Skin of body (tissue), 2 donors: ENCODE results near the gene ZC3H7B. TPM values are rescaled to one million over a fixed set of nuclear protein-coding genes. Genes with fewer than 3 reads are reported as not detected.
A peak's percentile ranks its signal among the peaks of the same experiment; 100 is the strongest.
"Not testable (repeated sequence)": the region's sequence is repeated elsewhere in the genome, so short reads cannot be mapped to it uniquely, and the experiment has no call there.

Experiments
- DNase-seq: peaks from one replicate; lab custom pipeline; 2025; lab: John Stamatoyannopoulos, UW
- total RNA-seq: library from RNA; depleted of rRNA; stranded (reverse); fragments of >200 nt; gene quantifications from one replicate; pipeline ENCODE4 v1.2.3, GENCODE V29; 2014

ZC3H7B gene
- total RNA-seq: 28.5 TPM

GRCh38 chr22:41301085-41302020 is at the start of gene ZC3H7B:
Gene ZC3H7B (plus strand): TSS chr22:41301525. CDS start chr22:41320661, 19,136 bp downstream.
- DNase-seq: peak; percentile 73

- DNase-seq: no peak
These were observed 49.0 kb upstream of the ZC3H7B start for GRCh38 chr22:41252365-41252764.

GRCh38 chr22:41254230-41254629 is 47.1 kb upstream of the ZC3H7B start:
- no peak for DNase-seq

GRCh38 chr22:41256254-41257253 is 44.8 kb upstream of the ZC3H7B start:
- DNase-seq: no peak

- no peak for DNase-seq
These were observed 43.6 kb upstream of the ZC3H7B start for GRCh38 chr22:41257696-41258095.

- DNase-seq: not testable (repeated sequence)
These were observed 41.6 kb upstream of the ZC3H7B start for GRCh38 chr22:41259756-41260155.

- DNase-seq: no peak
These were observed 40.5 kb upstream of the ZC3H7B start for GRCh38 chr22:41260871-41261270.

- no peak for DNase-seq
These were observed 39.6 kb upstream of the ZC3H7B start for GRCh38 chr22:41261541-41262249.

- DNase-seq: no peak
These were observed 39.0 kb upstream of the ZC3H7B start for GRCh38 chr22:41262250-41262765.

- DNase-seq: no peak
These were observed 37.6 kb upstream of the ZC3H7B start for GRCh38 chr22:41263704-41264103.

- no peak for DNase-seq
These were observed 36.9 kb upstream of the ZC3H7B start for GRCh38 chr22:41264408-41264941.

- no peak for DNase-seq
These were observed 33.4 kb upstream of the ZC3H7B start for GRCh38 chr22:41267958-41268357.

GRCh38 chr22:41271787-41272186 is 29.5 kb upstream of the ZC3H7B start:
- no peak for DNase-seq

GRCh38 chr22:41273128-41273527 is 28.2 kb upstream of the ZC3H7B start:
- no peak for DNase-seq

- no peak for DNase-seq
These were observed 26.5 kb upstream of the ZC3H7B start for GRCh38 chr22:41274856-41275255.

GRCh38 chr22:41280065-41280464 is 21.3 kb upstream of the ZC3H7B start:
- no peak for DNase-seq

- DNase-seq: no peak
These were observed 20.5 kb upstream of the ZC3H7B start for GRCh38 chr22:41280854-41281253.

GRCh38 chr22:41284465-41284864 is 16.9 kb upstream of the ZC3H7B start:
- no peak for DNase-seq

GRCh38 chr22:41285441-41285819 is 15.9 kb upstream of the ZC3H7B start:
- no peak for DNase-seq

- peak; percentile 99 for DNase-seq
These were observed 15.3 kb upstream of the ZC3H7B start, which contains the start of gene RANGAP1 for GRCh38 chr22:41285820-41286638. Gene RANGAP1 (minus strand): TSS chr22:41286187. CDS start chr22:41281044, 5,143 bp downstream.
